GM13977 (cell line): ENCODE measurements around the gene HBG2.
"Not testable (repeated sequence)": the region's sequence is repeated elsewhere in the genome, so short reads cannot be mapped to it uniquely, and the experiment has no call there.

ENCODE experiments used
- DNase-seq: peaks from one replicate; pipeline ENCODE4 v3.0.0; 2012; ENCODE audit warnings: low spot score
- CTCF ChIP-seq: IDR thresholded peaks from 2 replicates; pipeline ENCODE4 v1.5.1; 2012; ENCODE audit warnings: mild to moderate bottlenecking, control low read depth; ENCODE audit not compliant: insufficient read depth; ENCODE audit errors: extremely low read depth, missing control alignments
- in situ Hi-C: fragments of 300-500 bp; cut with MboI; formaldehyde crosslinking; loops from one replicate; pipeline ENCODE4 v1.12.0; 2022; ENCODE audit warnings: low sequenced_read_pairs, low pct_unique_long_range_greater_than_20kb, mixed read lengths, inconsistent platforms; ENCODE audit not compliant: unreplicated experiment

Gene HBG2

DNA sequence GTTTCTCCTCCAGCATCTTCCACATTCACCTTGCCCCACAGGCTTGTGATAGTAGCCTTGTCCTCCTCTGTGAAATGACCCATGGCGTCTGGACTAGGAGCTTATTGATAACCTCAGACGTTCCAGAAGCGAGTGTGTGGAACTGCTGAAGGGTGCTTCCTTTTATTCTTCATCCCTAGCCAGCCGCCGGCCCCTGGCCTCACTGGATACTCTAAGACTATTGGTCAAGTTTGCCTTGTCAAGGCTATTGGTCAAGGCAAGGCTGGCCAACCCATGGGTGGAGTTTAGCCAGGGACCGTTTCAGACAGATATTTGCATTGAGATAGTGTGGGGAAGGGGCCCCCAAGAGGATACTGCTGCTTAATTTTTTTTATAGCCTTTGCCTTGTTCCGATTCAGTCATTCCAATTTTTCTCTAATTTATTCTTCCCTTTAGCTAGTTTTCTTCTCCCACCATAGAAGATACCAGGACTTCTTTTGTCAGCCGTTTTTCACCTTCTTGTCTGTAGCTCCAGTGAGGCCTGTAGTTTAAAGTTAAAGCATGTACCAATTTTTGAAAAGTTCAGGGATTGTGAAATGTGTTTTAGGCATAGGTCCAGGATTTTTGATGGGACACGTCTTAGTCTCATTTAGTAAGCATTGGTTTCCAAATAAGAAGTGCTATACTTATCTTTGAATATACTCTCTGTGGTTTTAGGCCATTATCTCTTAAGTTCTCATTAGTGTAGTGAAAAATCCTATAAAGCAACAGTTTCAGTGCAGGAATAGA lies at the start of gene HBG2:
Gene HBG2 (minus strand): TSS at position 136 of the 768 bp plus-strand sequence. CDS start 53 bp downstream, at position 83.
- in situ Hi-C loops, DNase-seq: not testable (repeated sequence)

DNA sequence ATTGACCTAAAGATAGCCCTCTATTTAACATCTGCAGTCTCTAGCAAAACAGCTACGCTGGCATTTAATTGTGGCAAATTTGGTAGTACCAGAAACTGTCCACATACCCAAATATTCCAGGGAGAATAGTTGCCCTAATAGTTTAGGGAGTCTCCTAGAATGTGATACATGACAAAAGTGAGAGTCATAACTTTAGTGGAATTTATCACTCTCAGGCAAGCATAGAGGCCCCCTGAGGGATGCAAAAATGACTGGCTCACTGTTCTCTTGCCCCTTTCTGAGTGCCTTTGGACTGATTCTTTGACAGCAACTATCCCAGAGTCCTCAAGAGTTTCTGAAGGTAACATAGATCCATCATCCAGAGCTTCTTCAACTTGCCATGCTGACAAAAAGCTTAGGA lies 49.5 kb upstream of the HBG2 start:
- in situ Hi-C loops = no loop called here
- TF ChIP-seq CTCF = no peak
- DNase-seq = no peak

- no peak for DNase-seq
- no peak for TF ChIP-seq CTCF
- in situ Hi-C loops = no loop called here
Measured at GRCh38 chr11:5303626-5304025, 49.0 kb upstream of the HBG2 start.

DNA sequence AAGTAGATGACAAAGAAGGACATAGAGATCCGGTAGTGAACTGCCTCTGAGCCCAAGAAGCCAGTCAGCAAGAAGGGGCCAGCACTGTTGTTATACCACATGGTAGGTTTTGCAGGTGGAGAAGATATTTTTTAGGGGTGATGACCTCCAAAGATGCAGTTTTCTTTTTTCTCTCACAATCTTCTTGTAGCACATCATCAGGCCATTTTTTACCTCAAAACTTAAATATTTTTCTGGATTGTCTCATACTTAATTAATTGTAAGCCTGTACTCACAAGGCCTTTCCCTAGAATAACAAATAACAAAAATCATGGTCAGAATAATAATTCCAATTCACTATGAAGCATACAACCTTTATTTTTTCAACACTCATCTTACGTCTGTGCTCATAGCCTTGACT lies 47.3 kb upstream of the HBG2 start, which contains the start of gene OR51B4:
Gene OR51B4 (minus strand): TSS at position 101 of the 400 bp plus-strand sequence. CDS start 0 bp downstream, at position 101.
- TF ChIP-seq CTCF = no peak

DNA sequence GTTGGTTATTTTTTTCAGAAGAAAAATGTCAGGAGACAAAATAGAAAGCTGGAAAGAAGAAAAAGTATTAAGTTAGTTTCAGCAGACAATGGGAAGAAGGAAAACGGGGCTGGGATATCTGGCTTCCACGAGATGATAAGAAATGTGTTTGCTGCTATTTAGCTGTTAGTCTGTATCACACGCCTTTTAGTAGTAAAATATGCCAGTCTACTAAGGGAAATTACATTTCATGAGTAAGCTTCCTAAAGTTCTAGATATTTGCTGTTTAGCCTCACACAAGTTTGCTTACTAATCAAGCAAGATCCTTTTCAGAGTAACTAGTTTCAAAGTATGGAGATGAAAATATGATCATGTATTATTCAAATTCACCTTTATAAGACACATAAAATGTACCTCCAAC lies 45.7 kb upstream of the HBG2 start:
- in situ Hi-C loops = no loop called here

More for the DNA sequence above, 47.3 kb upstream of the HBG2 start, which contains the start of gene OR51B4:
- in situ Hi-C loops = no loop called here
- DNase-seq = no peak

GRCh38 chr11:5298451-5298850 lies 43.9 kb upstream of the HBG2 start:
- in situ Hi-C loops = no loop called here
- DNase-seq = no peak
- no peak for TF ChIP-seq CTCF

More for the DNA sequence above, 45.7 kb upstream of the HBG2 start:
- no peak for DNase-seq
- no peak for TF ChIP-seq CTCF

DNA sequence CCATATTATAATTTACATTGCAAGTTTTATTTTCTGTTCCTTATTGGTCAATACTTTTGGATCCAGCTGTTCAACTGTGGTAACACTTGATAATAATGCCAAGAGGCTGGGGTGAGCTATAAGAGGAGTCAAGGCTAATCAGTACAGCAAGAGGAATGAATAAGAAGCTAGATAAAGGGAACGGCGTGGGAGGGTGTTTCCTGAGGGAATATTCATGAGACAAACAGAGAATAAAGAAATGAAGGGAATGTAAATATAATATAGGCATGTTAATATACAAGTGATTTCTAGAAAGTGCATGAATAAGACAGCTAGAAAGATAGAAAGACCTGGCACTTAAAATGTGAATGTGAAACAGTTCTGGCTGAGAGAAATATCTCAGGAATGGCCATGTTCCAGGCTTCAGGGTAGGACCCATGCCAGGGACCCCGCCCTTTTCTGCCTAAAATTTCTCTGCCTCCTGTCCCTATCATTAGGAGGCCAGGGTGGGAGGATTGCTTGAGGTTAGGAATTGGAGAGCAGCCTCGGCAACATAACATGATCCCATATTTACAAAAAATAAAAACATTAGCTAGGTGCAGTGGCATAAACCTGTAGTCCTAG lies 43.2 kb upstream of the HBG2 start:
- in situ Hi-C loops = no loop called here
- DNase-seq = no peak
- no peak for TF ChIP-seq CTCF

DNA sequence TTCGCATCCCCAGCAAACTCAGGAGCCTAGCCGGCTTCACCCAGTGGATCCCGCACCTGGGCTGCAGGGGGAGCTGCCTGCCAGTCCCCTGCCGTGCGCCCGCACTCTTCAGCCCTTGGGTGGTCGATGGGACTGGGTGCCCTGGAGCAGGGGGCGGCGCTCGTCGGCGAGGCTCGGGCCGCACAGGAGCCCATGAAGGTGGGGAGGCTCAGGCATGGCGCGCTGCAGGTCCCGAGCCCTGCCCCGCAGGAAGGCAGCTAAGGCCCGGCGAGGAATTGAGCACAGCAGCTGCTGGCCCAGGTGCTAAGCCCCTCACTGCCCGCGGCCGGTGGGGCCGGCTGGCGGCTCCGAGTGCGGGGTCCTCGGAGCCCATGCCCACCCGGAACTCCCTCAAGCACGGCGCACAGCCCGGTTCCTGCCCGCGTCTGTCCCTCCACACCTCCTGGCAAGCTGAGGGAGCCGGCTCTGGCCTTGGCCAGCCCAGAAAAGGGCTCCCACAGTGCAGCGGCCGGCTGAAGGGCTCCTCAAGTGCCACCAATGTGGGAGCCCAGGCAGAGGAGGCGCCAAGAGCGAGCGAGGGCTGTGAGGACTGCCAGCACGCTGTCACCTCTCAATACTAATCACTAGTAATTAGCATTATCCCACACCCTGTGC lies 39.9 kb upstream of the HBG2 start:
- in situ Hi-C loops, DNase-seq: not testable (repeated sequence)
